Measurements from ENCODE around the gene UCN2. TPM values are rescaled to one million over a fixed set of nuclear protein-coding genes. Genes with fewer than 3 reads are reported as not detected.

UCN2 gene
- total and polyA plus RNA-seq, 2 donors (not counting 3 experiments of a cell fraction or from before 2014, with no cell fraction given) = 0.11 TPM; not detected in 1

GRCh38 chr3:48543271-48543866 is 20.2 kb downstream of the UCN2 start:
- intact Hi-C loops (cut with micrococcal nuclease) (loop anchor here (10.0 kb wide), 1 partner anchor 349 kb away; no protein-coding TSS in a partner anchor), dilution Hi-C loops (cut with MboI; ENCODE audit: extremely low pct_ligation_motif_present, low sequenced_read_pairs) (no loop called here)
- Histone ChIP-seq H3K27me3 (ENCODE audit: control insufficient read depth in 2 of 2, insufficient read depth in 2 of 2, low read length in 2 of 2) (no peaks in the 10 kb centered on the region), H3K9me1 (replicated peaks; ENCODE audit: control insufficient read depth, extremely low read depth, insufficient read depth, low read length) (no peaks in the 10 kb centered on the region), H3K4me3 (replicated peaks in 1 of 3; ENCODE audit: insufficient read depth in 1 of 3, low read depth in 1 of 3, low read length in 3 of 3) (no peak overlapping the region), H3K79me2 (ENCODE audit: control insufficient read depth, insufficient read depth, low read length) (no peaks in the 10 kb centered on the region), H4K20me1 (replicated peaks; ENCODE audit: control insufficient read depth, extremely low read depth, insufficient read depth, low read length) (no peaks in the 10 kb centered on the region), H3K4me1 (ENCODE audit: control insufficient read depth, extremely low read depth, insufficient read depth, low read length) (peaks cover 3% of the 10 kb centered on the region), H3K36me3 (ENCODE audit: control insufficient read depth in 2 of 2, extremely low read depth in 1 of 2, insufficient read depth in 2 of 2, low read length in 2 of 2) (no peaks in the 10 kb centered on the region), H3K9ac (replicated peaks; ENCODE audit: extremely low read depth, insufficient read depth, low read length) (no peak overlapping the region), H3K27ac (ENCODE audit: insufficient read depth, low read depth, low read length) (no peak overlapping the region), H3K4me2 (ENCODE audit: insufficient read depth, low read length) (no peak overlapping the region), H2AFZ (ENCODE audit: low read depth, low read length) (no peak overlapping the region), H3K9me3 (replicated peaks; ENCODE audit: control insufficient read depth, insufficient read depth, low read length) (no peaks in the 10 kb centered on the region)
- ChIA-PET CTCF (interaction anchor here (1.4 to 3.7 kb wide), 3 partner anchors 10 to 108 kb away, joined by 3 to 16 read pairs (median 15); no protein-coding TSS in a partner anchor), POLR2A (no interaction called here)
- BruUV-seq (replicated peaks) = no TSS peak
- no peak for FAIRE-seq
- peak; percentile 28 for DNase-seq (ENCODE audit: low read depth, low spot score)
- TF ChIP-seq MAX (IDR thresholded peaks at IDR 0.05; ENCODE audit: insufficient read depth, insufficient read length) = no peak
- TF ChIP-seq CTCF (IDR thresholded peaks at IDR 0.05; ENCODE audit: extremely low read depth in 1 of 2, insufficient read depth in 1 of 2, low read depth in 1 of 2, low read length in 2 of 2) = no peak
- TF ChIP-seq MYC (IDR thresholded peaks at IDR 0.05; ENCODE audit: low read depth, low read length) = no peak
- no peak for TF ChIP-seq FOS (IDR thresholded peaks at IDR 0.05; ENCODE audit: borderline replicate concordance, insufficient read depth, low read length)
- TF ChIP-seq JUN (IDR thresholded peaks at IDR 0.05; ENCODE audit: borderline replicate concordance, insufficient read depth, insufficient read length, low read depth) = no peak
- no peak for TF ChIP-seq GATA2 (IDR thresholded peaks at IDR 0.05; ENCODE audit: insufficient read depth, insufficient read length, low read depth, low read length)
- TF ChIP-seq POLR2A (IDR thresholded peaks at IDR 0.05; ENCODE audit: low read depth, low read length) = no peak
- TF ChIP-seq EZH2 (IDR thresholded peaks at IDR 0.05; ENCODE audit: borderline replicate concordance, low read depth, low read length, severe bottlenecking) = no peak
- TF ChIP-seq POLR2AphosphoS5 (IDR thresholded peaks at IDR 0.05; ENCODE audit: insufficient read depth, low read depth, low read length) = no peak
